Activated CD8-positive, alpha-beta memory T cell treated with anti-CD3 and anti-CD28 coated beads, Interleukin-2, amount 50 U/mL, for 48 hours (primary cell): ENCODE results near the gene DIPK1C.

Experiments
- DNase-seq: peaks from one replicate; pipeline ENCODE4 v3.0.0-alpha.2; 2020

Gene DIPK1C

DNA sequence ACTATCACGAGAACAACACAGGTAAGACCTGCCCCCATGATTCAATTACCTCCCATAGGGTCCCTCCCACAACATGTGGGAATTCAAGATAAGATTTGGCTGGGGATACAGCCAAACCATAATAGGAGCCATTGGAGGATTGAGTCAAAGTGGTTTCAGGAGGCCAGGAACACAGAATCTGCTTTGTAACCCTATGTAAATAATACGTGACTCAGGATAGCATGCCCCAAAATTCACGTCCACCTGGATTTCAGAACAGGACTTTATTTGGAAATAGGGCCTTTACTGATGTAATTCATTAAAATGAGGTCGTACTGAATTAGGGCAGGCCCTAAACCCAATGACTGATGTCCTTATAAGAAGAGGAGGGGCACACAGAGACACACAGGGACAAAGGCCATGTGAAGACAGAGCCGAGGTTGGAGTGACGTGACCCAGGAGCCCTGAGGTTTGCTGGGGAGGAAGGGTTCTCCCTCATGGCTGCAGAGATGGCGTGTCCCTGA lies 23.1 kb upstream of the DIPK1C start:
- no peak for DNase-seq

DNA sequence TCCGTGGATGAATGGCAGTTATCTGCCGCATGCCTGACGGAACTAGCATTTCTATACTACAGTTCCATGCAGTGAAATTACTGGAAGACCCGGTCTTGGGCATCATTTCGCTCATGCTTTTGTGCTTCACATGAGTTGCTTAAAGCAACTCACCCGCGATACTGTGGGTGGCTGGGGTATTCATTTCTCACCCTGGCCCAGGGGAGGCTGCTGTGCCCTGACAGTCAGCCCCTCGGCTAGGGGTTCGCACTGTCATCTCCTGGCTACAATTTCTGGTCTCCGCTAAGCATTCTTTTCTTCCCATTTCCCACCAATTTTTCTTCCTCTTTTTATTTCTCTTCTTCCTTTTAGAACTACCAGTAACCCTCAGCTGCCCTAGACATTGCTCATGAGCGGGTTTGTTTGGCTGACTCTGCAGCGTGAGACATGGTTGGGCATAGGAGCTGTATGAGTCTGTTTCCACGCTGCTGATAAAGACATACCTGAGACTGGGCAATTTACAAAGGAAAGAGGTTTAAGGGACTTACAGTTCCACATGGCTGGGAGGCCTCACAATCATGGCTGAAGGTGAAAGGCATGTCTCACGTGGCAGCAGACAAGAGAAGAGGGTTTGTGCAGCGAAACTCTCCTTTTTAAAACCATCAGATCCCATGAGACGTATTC lies 22.5 kb upstream of the DIPK1C start:
- DNase-seq = peak; percentile 42

DNA sequence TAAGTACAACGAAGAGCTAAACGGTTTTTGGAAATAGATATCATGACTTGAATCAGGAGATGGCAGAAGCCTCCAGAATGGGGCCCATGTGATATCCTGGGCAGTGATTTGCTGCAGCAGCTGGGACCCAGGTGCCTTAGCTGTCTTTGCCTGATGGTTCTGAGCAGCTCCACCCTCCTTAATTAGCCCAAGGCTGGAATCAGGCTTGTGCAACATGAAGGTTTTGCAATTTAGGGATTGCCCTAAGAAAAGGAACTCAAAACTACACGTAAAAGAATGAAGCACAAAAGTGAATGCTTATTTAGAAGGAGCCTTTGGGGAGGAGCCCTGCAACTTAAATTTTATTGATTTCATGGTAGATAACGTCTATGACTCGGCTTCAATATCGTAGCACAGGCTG lies 21.8 kb upstream of the DIPK1C start:
- no peak for DNase-seq

DNA sequence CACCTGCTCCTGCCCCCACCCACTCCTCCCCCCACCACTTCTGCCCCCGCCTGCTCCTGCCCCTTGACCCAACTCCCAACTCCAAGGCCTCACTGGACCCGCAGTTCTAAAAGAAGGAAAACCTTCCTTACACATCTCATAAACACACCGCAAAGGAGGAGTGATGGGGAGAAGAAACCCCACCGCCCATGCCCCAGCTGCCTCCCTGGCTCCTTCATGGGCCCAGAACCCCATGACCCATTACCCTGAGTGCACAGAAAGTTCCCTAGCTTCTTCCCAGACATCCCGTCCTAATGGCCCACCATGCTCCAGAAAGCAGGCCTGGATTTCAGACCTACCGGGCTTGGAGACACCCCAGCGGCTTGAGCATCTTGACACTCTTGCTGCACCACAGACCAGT lies 21.2 kb upstream of the DIPK1C start:
- DNase-seq = no peak

DNA sequence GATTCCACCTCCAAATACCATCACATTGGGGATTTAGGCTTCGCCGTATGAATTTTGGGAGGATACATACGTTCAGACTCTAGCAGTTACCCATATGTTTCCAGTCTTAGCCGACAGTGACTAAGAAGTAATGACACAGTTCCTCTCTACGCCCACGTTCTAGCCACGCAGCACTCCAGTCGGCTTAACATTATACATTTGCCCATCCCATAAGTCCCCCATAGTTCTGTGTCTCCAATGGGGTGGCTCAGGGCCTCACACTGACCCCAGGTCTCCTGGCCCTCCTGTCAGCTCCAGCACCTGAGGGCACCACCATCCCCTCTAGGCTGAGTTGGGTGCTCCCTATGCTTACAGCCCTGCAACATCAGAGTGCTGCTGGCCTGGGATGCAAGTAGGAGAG lies 20.7 kb upstream of the DIPK1C start:
- DNase-seq = no peak

DNA sequence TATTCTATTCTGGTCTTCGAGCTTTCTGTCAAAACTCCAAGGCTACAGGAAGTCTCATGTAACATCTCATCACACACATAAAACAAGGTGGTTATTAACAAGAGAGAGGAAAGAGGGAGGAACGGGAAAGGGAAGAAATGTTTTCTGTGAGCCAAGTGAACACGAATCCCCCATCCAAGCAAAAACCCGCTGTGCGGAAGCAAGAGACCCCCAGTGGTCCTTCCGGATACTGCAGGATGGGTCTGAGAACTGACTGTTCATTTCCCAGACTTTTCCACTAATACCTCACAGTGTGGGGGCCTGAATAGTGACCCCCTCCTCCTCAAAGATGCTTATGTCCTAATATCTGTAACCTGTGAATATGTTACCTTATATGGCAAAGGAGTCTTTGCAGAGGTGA lies 19.0 kb upstream of the DIPK1C start:
- DNase-seq = no peak

DNA sequence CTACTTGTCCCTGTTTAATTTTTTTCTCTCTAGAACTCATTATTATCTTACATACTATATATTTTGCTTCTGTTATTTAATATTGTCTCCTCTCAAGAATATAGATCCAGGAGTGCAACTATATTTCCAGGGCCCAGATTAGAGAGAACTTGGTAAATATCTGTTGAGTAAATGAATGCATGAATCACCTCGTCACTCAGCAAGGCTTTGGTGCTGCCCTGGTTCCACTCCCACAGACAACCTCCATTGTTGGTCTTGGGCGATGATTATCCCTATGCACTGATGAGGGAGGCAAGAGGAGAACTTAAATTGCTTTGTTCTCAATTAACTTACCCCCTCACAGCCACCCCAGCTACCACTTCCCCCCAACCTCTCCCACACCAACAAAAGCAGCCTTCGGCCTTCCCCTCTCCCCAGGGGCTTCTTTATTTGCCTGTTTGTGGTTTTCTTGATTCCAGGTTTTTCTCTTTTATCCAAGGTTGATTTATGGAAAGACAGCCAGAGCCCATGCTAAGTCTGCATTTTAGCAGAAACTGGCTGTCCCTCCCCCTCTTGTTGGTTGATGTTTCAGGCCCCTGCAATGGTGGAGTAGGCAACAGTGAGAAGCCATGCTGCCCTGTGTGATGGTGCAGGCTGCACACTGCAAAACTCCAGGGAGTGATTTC lies 17.0 kb upstream of the DIPK1C start:
- no peak for DNase-seq

DNA sequence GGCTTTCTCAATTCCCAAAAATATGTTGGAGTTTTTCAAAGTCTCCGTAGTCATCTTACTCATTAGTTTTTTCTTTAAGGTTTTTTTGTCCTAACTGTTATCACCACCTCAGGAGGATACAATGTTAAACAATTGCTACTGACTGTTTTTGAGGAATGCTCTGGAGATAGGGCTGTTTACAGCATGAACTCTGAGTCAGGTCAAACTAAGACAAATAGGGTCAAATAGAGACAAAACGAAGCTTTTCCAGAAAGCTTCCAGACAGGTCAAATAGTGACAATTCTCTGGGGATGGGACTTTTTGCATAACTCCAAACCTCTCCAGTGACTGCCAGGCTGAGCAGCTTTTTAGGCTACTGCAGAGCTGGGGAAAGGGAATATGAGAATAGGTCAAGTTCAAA lies 15.2 kb upstream of the DIPK1C start:
- no peak for DNase-seq

DNA sequence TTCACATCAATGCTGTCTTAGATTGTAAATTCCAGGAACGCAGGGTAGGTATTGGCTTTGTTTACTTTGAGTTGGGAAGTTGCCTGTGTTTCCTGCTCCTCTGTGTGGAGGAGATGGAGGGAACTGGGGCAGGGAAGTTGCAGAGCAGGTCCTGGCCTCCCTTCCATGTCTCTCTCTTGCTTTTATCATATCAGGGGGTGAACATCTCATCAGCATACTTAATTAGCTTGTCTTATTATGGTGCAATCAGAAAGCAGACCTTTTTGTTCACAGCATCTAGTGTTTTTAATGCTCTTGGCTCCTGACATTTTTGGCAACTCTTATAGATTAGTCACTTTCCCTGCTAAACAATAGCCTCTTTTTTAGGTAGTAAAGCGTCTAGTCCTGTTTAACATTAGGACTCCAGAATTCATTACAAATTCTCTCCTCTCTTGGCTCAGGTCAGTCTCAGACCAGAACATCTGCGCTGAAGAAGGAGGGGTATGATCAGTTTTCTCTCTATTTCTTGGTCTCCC lies 11.5 kb upstream of the DIPK1C start:
- no peak for DNase-seq

DNA sequence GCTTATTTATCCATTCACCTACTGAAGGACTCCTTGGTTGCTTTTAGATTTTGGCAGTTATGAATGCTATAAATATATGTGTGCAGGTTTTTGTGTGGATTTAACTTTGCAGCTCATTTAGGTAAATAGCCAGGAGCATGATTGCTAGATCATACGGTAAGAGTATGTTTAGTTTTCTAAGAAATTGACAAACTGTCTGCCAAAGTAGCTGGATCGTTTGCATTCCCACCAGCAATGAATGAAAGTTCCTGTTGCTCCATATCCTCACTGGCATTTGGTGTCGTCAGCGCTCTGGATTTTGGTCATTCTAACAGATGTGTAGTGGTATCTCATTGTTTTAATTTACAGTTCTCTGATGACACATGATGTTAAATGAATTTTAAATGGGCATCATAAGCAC lies 8.7 kb upstream of the DIPK1C start:
- DNase-seq = no peak

DNA sequence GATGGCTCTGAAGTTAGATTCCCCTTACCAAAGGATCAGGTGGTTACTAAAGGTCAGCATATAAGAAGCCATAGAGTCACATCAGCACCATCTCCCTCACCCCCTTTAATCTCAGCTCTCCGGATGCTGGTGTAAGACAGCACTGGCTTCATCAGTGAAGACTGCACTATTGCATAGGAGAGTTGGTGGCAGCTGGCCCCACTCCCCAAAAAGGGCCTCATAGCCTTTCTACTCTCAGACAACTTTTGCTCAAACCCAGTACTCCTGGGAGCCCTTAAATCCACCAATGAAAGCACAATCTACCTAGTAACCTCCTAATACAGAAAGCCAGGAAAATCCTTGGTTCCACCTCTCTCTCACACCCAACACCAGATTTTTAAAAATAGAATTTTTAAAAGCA lies 6.9 kb upstream of the DIPK1C start:
- no peak for DNase-seq

DNA sequence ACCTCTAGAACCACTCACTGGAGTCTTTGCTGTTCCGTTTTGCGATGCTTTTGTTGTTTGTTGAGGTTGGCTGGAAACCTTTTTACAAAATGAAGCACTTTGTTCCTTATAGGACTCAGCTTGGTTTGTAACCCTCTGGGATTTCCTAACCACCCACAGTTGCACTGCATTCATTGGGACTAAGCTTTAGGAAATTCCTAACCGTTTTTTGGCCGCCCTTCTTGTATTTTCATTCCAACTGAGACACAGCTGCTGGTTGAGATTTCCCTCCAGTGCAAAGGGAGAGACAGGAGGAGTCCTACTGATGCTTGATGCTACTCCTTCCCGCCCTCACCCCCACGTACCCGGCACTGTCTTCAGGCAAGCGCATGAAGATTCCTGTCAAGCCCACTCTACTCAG lies 6.1 kb upstream of the DIPK1C start:
- DNase-seq = no peak

DNA sequence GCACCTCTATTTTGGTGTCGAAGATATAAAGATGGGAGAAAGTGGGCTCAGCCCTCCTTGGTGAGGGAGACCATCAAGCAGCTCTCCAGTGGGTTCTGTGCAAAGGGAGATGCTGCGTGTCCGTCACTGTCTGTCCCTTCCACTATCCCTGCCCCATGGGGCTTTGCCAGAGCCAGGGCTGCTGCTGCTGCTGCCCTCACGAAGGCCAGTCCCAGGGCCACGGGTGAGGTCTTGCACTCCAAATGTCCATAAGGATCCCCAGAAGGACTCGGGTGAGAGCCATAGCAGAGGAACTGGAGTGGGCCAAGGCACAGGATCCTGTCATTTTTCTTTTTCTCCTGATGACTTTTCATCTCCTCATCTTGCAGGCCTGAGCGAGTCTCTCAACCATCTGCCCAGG lies 3.7 kb upstream of the DIPK1C start:
- DNase-seq = no peak

DNA sequence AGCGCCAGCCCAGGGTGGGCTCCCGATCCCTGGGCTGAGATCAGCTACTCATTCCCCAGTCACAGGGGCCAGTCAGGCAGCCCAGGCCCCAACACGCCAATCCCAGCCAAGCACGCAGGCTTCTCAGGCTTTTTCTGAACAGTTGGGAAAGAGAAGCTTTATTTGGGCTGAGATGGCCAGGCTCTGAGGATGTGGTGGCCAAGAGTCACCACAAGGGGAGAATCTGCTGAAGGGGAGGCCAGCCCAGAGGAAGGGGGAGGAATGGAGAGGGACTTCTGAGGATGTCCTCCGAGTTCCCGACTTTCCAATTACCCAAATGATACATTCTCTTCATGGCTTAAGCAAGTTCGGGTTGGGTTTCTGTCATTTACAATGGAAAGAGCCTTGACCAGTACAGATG lies 2.8 kb upstream of the DIPK1C start:
- DNase-seq = no peak

DNA sequence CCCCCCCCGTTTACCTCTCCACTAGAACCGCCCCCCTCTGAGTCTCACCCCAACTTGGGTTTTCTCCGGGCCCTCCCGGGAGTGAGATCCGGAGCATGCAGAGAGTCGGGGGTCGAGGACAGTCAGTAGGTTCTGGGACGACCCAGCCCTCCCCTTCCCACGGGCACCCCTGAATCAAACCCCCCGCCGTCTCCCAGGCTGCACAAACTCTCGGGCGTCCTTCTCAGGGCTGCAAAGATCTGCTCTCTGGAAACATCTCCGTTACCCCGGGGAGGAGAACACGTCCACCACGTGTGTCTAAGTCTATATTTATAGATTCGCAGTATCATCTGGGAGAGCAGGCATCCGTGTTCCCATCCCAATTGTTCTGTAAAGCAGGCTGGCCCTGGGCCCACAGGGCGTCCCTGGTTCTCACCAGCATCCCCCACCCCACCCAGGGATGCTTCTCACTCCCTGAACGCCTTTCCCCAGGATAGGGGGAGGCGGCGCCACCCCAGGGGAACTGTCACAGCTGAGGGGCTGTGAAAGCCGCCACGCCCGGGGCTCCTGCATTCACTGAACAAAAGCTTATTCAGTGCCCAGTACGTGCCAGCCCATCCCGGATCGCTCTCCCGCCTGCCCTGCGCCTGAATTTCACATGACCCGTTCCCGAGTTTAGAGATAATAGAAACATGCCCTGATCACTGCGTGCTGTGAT lies 765 bp upstream of the DIPK1C start:
- DNase-seq = no peak

DNA sequence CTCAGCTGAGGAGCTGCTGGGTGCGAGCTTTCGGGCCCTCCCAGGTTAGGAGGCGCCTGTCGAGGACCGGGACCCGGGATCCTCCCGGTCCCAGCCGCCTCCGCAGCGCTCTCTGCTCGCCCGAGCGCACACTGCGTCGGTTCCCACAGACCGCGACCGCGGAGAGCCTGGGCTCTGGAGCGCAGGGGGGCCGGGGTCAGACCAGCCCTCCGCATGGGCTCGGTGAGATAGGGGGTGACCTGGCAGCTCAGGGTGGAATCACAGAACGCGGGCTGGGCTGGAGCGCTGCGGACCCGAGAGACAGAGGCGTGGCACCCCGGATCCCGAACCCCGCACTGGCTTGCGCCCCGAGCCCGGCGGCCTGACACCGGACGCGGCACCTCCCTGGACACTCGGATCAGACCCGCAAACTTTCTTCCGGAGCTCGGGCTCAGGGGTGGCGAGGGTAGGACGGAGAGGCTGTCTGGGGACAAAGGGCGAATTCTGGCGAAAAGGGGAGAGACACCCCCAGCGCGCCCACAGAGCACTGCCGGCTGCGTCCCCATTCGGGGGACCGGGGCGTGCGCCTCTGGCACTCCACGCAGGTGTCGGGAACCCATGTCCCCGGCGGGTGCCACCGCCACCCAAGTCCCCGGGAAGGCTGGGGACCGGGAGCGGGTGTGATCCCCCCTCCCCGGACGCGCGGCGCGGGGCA lies 612 bp downstream of the DIPK1C start:
- DNase-seq = no peak

DNA sequence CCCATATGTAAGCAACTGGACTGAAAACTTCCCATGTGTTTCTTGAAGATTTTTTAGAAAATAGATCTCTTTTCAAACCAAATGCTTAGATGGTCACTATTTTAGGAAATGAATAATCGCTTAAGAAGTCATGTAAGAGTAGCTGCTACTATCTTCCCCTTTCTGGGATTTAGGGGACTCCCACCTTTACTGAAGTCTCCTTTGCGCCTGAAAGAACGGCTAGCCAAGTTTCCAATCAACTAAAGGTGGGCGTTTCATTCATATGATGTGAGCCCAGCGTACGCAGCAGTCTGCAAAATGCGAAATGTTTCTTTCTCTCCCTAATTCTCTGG lies 1.1 kb downstream of the DIPK1C start:
- no peak for DNase-seq

DNA sequence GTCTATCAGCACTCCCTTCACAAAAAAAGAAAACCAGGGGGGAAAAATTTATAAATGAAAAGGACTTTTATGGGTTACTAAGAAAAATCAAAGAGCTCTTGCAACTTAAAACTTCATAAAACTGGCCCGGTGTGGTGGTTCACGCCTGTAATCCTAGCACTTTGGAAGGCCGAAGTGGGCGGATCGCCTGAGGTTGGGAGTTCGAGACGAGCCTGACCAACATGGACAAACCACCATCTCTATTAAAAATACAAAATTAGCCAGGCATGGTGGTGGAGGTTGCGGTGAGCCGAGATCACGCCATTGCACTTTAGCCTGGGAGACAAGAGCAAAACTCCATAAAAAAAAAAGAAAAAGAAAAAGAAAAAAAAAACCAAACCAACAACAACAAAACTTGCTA lies 1.7 kb downstream of the DIPK1C start:
- no peak for DNase-seq

DNA sequence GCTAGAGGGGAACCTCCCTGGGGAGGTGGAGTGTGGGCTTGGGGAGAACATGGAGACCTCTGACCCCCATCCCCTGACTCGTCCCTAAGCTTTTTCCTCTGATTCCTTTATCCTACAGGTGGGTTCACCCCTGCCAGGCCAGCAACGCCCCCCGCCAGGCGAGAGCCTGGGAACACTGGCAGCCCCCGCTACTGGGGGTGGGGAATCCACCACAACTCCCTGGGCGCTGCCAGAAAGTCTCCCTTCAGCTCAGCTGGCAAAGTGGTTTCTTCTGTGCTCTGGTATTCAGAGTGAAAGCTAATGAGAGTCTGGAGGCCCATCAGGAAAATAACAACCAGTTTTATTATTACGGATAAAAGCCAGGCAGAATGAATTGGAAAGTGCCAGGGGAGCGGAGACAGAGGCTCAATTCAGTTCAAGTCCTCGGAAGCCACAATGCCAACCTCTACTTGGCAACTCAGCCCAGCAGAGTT lies 2.8 kb downstream of the DIPK1C start:
- DNase-seq = no peak

DNA sequence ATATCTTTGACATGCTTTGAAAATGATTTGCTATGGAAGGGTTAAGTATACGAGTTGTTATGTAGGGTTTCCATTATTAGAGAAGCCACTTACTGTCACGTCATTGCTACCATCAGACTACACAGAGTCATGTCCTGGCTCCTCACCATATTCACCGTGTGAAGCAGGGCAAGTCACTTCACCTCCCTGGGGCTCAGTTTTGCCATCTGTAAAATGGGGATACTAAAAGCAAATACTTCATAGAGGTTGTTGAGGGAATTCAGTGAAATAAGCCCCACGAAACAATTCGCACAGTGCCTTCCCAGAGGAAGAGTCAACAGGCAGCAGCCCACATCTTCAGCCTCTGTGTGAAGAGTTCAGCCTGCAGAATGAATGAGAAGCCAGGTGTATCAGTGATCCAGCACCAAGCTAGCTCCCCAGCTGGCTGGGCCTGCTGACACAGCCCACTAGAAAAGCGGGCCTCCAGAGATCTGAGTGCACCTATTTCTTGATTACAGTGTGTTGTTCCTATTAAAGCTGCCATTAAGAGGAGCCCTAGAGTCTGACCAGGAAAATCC lies 3.4 kb downstream of the DIPK1C start:
- no peak for DNase-seq

DNA sequence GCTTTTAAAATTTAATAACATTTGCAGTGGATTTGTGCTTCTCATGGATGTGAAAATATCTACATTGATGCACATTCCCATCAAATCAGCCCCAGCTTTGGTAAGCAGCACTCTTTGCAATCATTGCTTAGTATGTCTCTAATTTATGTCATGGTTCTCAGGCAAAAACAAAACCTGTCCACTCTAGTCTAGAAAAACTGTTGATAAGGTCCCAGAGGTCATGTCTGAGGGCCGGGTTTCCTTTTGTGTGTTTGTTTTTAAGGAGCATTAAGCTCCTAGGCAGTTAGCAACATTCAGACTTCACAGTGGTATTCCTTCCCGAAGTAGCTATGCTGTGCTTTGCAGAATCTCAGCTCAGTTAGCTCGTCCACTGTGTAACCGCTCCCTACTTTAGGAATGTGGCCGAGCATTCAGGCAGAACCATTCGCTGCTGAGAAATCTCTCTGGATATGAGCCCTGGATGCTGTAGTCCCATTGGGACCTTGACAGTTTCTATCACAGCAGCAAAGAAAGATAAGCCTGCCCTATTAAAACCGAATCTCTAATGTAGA lies 4.0 kb downstream of the DIPK1C start:
- DNase-seq = no peak

DNA sequence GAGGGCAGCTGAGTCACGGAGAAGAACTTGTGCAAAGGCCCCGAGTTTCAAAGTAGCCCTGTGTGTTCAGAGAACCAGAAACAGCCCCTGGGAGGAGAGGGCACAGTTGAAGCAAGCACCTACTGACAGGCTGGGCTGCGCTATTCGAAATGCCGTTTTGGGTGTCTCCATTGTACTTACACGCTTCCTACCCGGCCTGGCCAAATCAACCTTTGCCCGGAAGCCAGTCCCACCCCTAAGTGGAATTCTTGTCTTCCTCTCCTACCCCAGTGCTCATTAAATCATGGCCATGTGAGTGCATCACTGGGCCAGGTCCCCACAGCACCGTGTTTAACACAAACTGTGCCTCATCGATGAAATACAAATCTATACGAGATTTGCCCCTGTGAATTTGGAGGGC lies 6.0 kb downstream of the DIPK1C start:
- DNase-seq = no peak

DNA sequence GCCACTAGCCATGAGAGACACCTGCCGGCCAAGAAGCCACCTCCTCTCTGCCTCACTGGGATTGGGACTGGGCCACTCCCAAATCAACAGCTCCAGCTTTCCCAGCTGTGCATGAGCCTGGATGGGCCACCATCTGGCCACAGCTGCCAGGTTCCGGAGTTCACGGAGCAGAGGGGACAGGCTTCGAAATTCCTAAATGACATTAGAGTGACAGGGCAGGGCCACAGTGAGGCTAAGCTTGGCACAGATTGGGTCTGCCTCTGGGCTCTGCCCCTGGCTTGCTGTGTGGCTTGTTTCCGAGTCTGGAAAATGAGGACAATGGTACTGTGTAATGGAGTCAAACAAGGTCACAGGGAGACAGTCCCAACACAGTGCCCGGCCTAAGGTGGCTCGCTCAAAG lies 6.5 kb downstream of the DIPK1C start:
- DNase-seq = no peak
